NB4 (cell line): ENCODE measurements around the gene UBE2V1.

Experiments used
- DNase-seq: peaks from one replicate; pipeline ENCODE4 v3.0.0; 2010; ENCODE audit warnings: low read depth
- H3K4me3 ChIP-seq: one replicate; pipeline ENCODE4 v1.5.1; 2011; ENCODE audit warnings: mild to moderate bottlenecking, low read depth, low read length, moderate library complexity
- MYC ChIP-seq: IDR thresholded peaks from 2 replicates; pipeline ENCODE4 v1.6.1; 2011; ENCODE audit warnings: low read depth, low read length
- POLR2A ChIP-seq: IDR thresholded peaks from 2 replicates; pipeline ENCODE4 v1.6.1; 2011; ENCODE audit warnings: mild to moderate bottlenecking; ENCODE audit not compliant: insufficient read length; ENCODE audit errors: extremely low read depth
- TF ChIP-seq, protein P1 (sequence below): IDR thresholded peaks from 2 replicates; pipeline ENCODE4 v1.6.1; 2011; ENCODE audit warnings: low read depth, low read length
- TF ChIP-seq, protein P2 (sequence below): IDR thresholded peaks from one replicate; pipeline ENCODE4 v1.5.1; 2012; ENCODE audit warnings: low read depth, low read length

UBE2V1 gene

DNA sequence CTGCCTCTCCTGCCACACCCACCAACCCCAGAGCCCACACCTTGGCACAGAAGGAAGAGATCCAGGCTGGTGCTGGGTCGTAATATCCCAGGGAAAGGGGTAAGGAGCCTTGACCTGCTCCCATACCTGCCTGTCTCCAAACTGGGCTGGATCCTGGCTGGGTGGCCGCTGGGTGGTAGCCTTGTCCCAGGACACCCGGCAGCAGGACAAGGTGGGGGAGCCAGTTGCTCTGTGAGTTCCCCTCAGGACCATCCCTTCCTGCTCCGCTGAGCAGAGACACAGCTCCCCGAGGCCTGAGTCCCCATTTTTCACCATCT lies 58.8 kb downstream of the UBE2V1 start:
- no peak for TF ChIP-seq POLR2A
- TF ChIP-seq, protein P1, sequence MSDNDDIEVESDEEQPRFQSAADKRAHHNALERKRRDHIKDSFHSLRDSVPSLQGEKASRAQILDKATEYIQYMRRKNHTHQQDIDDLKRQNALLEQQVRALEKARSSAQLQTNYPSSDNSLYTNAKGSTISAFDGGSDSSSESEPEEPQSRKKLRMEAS: no peak
- TF ChIP-seq MYC: no peak
- TF ChIP-seq, protein P2, sequence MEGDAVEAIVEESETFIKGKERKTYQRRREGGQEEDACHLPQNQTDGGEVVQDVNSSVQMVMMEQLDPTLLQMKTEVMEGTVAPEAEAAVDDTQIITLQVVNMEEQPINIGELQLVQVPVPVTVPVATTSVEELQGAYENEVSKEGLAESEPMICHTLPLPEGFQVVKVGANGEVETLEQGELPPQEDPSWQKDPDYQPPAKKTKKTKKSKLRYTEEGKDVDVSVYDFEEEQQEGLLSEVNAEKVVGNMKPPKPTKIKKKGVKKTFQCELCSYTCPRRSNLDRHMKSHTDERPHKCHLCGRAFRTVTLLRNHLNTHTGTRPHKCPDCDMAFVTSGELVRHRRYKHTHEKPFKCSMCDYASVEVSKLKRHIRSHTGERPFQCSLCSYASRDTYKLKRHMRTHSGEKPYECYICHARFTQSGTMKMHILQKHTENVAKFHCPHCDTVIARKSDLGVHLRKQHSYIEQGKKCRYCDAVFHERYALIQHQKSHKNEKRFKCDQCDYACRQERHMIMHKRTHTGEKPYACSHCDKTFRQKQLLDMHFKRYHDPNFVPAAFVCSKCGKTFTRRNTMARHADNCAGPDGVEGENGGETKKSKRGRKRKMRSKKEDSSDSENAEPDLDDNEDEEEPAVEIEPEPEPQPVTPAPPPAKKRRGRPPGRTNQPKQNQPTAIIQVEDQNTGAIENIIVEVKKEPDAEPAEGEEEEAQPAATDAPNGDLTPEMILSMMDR: no peak
- no peak for DNase-seq
- no peak overlapping the region for H3K4me3 ChIP-seq

DNA sequence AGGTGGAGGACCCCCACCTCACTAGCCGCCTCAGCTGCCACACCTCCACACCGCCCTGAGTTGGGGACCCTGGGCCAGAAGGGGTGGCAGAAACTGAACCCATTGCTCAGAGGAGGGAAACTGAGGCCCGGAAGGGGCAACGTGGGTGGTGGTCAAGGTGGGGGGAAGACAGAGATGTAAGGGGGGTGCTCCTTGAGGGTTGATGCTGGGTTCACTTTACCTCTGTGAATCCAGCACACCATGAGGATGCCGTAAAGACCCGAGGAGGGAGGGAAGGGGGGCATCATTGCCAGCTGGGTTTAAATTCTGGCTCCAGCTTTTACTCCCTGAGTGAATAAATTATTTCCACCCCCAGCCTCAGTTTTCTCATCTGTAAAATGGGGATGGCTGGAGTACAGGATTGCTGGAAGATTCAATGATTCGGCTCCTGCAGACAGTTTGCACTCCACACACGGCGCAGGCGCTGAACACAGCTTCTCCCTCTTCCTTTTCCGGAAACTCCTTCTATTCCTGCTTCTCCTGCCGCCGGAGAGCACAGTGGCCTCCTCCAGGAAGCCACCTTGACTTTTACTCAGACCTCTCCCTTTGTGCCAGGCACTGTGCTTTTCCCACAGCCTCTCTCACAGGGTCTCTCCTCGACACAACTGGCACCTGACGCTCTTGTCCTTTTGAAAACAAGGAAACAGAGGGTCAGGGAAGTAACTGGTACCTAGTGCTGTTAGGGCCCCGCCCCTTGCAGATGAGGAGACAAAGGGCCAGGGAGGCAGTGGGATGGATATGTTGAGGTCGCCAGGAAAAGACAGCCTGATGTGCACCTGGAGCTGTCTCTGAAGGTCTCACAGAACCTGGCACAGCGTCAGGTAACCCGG lies 59.4 kb downstream of the UBE2V1 start:
- no peak for DNase-seq
- H3K4me3 ChIP-seq: no peak overlapping the region
- TF ChIP-seq POLR2A (no peak), MYC (no peak)
- TF ChIP-seq, protein P1: no peak
- TF ChIP-seq, protein P2: no peak

DNA sequence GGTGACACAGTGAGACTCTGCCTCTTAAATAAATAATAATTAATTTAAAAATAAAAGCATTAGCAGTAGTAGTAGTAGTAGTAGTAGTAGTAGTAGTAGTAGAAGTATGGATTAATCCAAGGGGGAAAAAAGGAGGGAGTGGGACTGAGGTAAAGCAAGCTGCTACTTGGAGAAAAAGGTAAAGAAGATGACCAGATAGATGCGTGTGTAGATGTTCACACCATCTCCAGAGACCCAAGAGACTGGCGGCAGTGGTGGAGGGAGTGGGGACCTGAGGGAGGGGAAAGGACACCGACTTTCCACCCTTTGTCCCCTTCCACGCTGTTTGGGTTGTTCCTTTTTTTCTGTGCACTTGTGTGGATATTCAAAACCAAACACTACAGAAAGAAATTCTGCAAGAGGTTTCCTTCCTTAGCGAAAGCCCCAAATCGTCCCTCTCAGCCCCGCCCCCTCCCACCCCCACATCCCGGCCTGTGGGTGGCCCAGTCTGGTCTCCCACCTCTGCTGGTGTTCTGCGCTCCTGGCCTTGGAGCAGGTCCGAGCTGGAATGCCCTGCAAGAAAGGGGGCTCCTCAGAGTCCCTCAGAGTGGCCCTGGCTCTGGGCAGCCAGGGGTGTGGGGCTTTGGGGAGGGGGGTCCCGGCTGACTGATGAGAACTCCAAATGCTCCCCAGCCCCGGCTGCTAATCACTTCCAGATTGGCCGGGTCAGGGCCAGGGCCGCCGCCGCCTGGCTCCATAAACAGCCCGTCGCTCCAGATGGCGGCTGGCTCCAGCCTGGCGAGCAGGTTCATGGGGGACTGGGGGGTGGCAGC lies 60.2 kb downstream of the UBE2V1 start:
- TF ChIP-seq, protein P2: no peak
- no peak for TF ChIP-seq POLR2A
- TF ChIP-seq, protein P1: no peak
- no peak for TF ChIP-seq MYC
- DNase-seq: no peak

DNA sequence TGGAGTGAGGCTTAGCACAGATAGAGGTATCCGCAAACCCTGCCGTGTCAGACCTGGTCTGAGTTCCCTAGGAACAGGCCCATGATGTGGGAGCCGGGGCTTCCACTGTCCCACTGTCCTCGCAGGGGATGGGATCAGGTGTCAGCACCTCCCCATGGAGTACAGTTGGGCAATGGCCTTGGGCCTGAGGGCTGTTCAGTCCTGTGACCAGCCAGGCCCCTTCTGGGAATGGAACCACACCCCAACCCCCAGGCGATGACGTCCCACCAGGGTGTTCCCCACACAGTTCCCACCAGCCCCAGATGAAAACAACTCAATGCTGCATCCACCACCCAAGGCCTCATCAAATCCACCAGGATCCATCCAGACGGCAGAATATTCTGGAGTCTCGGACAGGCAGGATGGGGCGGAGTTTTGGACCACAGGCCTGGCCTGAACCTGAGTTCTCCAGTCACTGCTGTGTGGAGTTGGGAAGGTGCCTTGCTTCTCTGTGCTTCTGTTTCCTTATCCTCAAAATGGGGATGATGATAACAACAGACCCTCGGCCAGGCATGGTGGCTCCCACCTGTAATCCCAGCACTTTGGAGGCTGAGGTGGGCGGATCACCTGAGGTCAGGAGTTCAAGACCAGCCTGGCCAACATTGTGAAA lies 62.2 kb downstream of the UBE2V1 start:
- H3K4me3 ChIP-seq: no peak overlapping the region
- no peak for DNase-seq
- no peak for TF ChIP-seq POLR2A
- TF ChIP-seq, protein P1: no peak

More for the DNA sequence above, 60.2 kb downstream of the UBE2V1 start:
- no peak overlapping the region for H3K4me3 ChIP-seq

DNA sequence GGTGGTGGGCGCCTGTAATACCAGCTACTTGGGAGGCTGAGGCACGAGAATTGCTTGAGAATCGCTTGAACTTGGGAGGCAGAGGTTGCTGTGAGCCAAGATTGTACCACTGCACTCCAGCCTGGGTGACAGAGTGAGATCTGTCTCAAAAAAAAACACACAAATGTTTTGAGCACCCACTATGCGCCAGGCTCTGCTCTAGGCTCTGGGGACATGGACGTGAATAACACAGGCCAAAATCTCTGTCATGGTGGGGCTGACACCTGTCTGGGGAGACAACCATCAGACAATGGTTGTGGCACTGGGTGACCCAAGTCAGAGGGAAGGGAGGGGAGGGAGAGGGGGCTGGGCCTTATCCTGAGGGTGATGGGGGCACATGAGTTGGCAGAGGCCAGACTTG lies 62.7 kb downstream of the UBE2V1 start:
- H3K4me3 ChIP-seq: no peak overlapping the region
- no peak for TF ChIP-seq MYC
- no peak for TF ChIP-seq POLR2A
- TF ChIP-seq, protein P1: no peak
- TF ChIP-seq, protein P2: no peak
- DNase-seq: no peak
